Activated CD8-positive, alpha-beta memory T cell treated with anti-CD3 and anti-CD28 coated beads, Interleukin-2, amount 50 U/mL, for 4 hours (primary cell): ENCODE measurements around the gene GALNS.
"Not testable (repeated sequence)": the region's sequence is repeated elsewhere in the genome, so short reads cannot be mapped to it uniquely, and the experiment has no call there.

Experiments
- DNase-seq: peaks from one replicate; pipeline ENCODE4 v3.0.0-alpha.2; 2020

Gene GALNS

GRCh38 chr16:88834670-88835069 lies 22.1 kb downstream of the GALNS start:
- no peak for DNase-seq

DNA sequence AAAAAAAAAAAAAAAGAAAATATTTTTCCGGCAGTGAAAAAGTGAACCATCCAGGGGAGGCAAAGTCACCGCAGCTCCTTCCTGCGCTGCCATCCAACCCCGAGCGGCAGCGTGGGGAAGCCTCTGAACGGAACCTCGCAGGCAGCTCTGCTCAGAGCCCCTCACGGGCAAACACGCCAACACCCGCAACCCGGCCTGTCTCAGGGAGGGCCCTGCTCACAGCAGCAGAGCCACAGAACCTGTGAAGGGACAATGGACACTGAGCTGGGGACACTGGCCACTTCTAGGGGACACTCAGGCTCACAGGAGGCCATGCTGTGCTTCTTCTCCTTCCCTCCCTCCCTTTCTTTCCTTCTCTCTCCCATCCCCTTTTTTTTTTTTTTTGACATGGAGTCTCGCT lies 23.7 kb downstream of the GALNS start:
- DNase-seq: no peak

DNA sequence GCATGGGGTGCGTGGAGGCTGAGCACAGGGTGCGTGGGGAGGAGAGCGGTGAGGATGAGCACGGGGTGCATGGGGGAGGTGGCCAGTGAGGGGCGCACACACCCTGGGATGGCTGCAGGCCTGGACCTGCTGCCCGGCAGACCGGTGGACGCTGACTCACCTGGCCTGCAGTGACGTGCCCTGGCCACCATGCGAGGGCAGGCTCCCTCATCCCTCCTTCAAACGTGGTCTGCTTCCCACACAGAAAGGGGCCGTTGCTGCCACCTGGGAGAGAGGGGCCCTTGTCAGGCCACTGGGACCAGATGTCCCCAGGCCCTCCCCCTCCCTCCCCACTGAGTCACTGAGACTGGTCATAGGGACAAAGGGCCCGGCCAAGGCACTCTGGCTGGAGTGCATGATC lies 24.9 kb downstream of the GALNS start:
- no peak for DNase-seq

- no peak for DNase-seq
Measured at GRCh38 chr16:88830783-88831182, 26.0 kb downstream of the GALNS start.

- DNase-seq: no peak
Measured at GRCh38 chr16:88830258-88830657, 26.5 kb downstream of the GALNS start.

GRCh38 chr16:88828711-88829110 lies 28.0 kb downstream of the GALNS start:
- DNase-seq: no peak

- no peak for DNase-seq
Measured at GRCh38 chr16:88827727-88828126, 29.0 kb downstream of the GALNS start.

GRCh38 chr16:88826070-88826840 lies 30.5 kb downstream of the GALNS start:
- DNase-seq: no peak

DNA sequence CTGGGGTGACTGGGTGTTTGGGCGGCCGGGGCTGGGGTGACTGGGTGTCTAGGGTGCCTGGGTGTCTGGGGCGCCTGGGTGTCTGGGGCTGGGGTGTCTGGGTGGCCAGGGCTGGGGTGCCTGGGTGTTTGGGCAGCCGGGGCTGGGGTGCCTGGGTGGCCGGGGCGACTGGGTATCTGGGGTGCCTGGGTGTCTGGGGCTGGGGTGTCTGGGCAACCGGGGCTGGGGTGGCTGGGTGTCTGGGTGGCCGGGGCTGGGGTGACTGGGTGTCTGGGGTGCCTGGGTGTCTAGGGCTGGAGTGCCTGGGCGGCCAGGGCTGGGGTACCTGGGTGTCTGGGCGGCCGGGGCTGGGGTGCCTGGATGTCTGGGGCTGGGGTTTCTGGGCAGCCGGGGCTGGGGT lies 31.6 kb downstream of the GALNS start:
- DNase-seq: no peak

- no peak for DNase-seq
Measured at GRCh38 chr16:88824256-88825077, 32.3 kb downstream of the GALNS start.

- DNase-seq: not testable (repeated sequence)
Measured at GRCh38 chr16:88823646-88824045, 33.1 kb downstream of the GALNS start.

DNA sequence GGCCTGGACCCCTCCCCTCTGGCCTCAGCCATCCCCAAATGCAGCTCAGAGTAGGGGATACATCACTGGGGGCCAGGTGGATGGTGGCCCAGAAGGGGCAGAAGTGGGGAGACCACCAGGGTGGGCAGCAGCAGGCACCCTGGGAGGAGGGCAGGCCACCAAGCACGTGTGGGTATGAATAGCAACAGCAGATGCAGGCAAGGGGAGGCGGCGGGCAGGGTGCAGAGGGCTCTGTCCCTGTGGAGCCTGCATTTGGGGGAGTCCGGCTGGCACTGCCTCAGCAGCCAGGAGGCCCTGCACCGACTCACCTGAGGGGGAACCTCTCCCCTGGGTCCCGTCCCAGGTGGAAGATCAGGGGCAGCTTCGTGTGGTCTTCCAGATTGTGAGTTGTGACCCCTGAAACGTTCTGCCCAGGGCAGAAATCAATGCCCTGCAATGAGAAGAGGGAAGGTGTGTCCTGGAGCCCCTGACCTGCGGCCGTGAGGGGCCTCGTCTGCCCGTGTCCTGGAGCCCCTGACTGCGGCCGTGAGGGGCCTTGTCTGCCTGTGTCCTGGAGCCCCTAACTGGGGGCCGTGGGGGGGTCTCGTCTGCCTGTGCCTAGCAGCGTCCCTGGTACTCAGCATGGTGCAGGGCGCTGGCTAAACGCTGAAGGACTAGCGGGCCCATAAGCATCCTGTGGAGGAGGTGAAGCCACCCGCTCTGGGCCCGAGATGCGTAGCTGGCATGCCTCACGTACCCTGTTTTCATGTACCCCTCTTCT lies 34.3 kb downstream of the GALNS start:
- DNase-seq: no peak

DNA sequence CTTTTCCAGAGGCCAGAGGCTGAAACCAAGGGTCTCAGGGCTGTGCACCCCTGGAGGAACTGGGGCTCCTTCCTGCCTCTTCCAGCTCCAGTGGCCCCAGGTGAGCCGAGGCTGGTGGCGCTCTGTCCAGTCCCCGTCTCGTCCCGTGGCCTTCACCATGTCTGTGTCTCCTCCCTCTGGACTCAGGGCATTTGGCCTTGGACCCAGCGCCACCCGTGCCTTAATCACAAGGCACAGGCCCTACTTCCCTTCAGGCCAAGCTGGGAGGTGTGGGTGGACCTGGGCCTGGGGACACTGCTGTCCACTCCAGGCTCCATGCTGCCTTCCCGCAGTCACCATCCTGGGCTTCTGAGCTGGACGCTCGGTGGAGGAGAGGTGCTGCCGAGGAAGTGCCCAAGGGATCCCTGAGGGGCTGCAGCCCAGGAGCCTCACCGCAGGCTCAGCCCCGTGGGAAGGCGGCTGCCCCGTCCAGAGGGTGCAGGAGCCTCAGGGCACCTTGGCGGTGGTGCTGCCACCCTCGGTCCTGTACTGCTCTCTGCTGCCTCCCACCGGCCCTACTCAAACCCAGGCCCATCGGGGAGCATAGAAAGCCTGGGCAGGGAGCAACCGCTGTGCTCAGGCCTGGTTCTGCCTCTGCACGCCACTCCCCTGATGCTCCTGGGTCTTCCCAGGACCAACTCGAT lies 35.4 kb downstream of the GALNS start:
- no peak for DNase-seq

GRCh38 chr16:88820385-88821025 lies 36.2 kb downstream of the GALNS start:
- no peak for DNase-seq

DNA sequence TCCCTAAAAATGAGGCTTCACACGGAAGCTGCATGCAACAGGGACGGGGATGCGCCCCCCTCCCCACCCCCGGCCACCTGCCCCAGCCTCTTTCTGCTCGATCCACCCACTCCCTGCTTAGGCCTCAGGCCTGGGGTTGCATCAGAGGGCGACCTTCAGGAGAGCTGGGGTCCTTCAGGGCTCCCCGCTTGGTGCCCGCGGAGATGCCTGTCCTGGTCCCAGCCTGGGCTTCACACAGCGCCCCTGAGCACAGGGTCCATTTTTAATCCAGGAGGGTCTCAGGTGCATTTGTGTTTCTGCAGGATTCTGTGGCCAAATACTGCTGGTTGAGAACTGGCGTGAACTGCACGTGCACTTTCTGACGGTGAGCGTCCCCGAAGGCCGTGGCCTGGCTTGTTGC lies 37.6 kb downstream of the GALNS start:
- no peak for DNase-seq

GRCh38 chr16:88818575-88818874 lies 38.2 kb downstream of the GALNS start:
- DNase-seq: no peak

- no peak for DNase-seq
Measured at GRCh38 chr16:88817785-88818574, 38.8 kb downstream of the GALNS start.

- no peak for DNase-seq
Measured at GRCh38 chr16:88816736-88817535, 39.8 kb downstream of the GALNS start.

DNA sequence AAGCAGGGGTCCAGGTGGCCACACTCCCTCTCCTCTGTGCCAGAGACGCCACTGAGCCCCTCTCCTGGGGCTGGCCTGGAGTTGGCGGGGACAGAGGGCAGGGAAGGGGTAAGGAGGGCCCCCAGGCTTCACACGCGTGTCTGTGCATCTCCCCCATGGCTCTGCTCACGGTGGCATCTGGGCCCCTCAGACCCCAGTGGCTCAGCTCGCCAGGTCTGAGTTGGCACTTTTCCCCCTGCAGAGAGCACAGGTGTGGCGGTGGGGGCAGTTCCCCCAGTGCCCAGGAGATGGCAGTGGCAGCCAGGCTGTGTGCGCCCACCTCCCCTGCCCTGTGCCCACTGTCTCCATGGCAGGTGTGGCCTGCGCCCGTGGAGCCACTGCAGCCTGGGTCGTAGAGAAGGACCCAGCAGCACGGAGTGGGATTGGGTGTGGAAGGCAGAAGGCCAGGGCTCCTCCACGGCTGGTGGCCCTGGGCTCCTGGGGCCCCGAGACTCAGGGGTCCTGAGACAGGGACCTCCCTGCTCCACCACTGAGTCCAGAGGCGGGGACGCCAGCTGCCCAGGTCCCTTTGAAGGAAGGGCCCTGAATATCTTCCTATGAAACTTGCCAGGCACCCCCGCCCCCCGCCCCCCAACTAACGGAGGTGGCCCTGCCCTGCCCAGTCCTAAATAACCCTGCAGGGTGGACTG lies 40.7 kb downstream of the GALNS start:
- peak; percentile 66 for DNase-seq

- no peak for DNase-seq
Measured at GRCh38 chr16:88815227-88815626, 41.5 kb downstream of the GALNS start.
